Testis (tissue), 2 donors: ENCODE measurements around the gene LSM14A.

ENCODE experiments used
- CTCF ChIP-seq, 3 experiments: fragments of 450-650 bp in 2 of 3; fragments of 200-600 bp in 1 of 3; sonication (generic) in 1 of 3; IDR thresholded peaks; one replicate each; pipeline ENCODE4 v1.5.1; 2016 to 2019; ENCODE audit warnings: antibody characterized with exemption in 3 of 3, mild to moderate bottlenecking in 2 of 3, moderate library complexity in 1 of 3
- POLR2A ChIP-seq: fragments of 450-650 bp; IDR thresholded peaks from one replicate; pipeline ENCODE4 v1.6.1; 2017; ENCODE audit warnings: antibody characterized with exemption, mild to moderate bottlenecking, moderate library complexity

GRCh38 chr19:34215006-34215665 is 42.8 kb downstream of the LSM14A start:
- TF ChIP-seq CTCF (IDR thresholded peaks at IDR 0.05) (no peak), POLR2A (no peak)
